ENCODE results near the gene TLR3.

TLR3 gene

GRCh38 chr4:186105647-186106321 lies 36.8 kb downstream of the TLR3 start:
- DNase-seq (ENCODE audit: low read depth), result no peak

GRCh38 chr4:186107947-186108346 lies 39.0 kb downstream of the TLR3 start:
- no peak for DNase-seq (ENCODE audit: low read depth)

- no peak for DNase-seq (ENCODE audit: low read depth)
These were observed 39.4 kb downstream of the TLR3 start for GRCh38 chr4:186108391-186108790.

GRCh38 chr4:186109245-186109644 lies 40.3 kb downstream of the TLR3 start:
- no peak for DNase-seq (ENCODE audit: low read depth)

GRCh38 chr4:186116697-186117096 lies 47.7 kb downstream of the TLR3 start:
- DNase-seq (ENCODE audit: low read depth), result no peak

- DNase-seq (ENCODE audit: low read depth), result no peak
These were observed 49.6 kb downstream of the TLR3 start for GRCh38 chr4:186118582-186118981.

GRCh38 chr4:186121057-186121456 lies 52.1 kb downstream of the TLR3 start:
- no peak for DNase-seq (ENCODE audit: low read depth)

- no peak for DNase-seq (ENCODE audit: low read depth)
These were observed 59.9 kb downstream of the TLR3 start for GRCh38 chr4:186128842-186129241.

- no peak for DNase-seq (ENCODE audit: low read depth)
These were observed 63.0 kb downstream of the TLR3 start for GRCh38 chr4:186131935-186132334.

- DNase-seq (ENCODE audit: low read depth), result no peak
These were observed 63.8 kb downstream of the TLR3 start for GRCh38 chr4:186132577-186133242.

GRCh38 chr4:186134257-186134656 lies 65.3 kb downstream of the TLR3 start:
- DNase-seq (ENCODE audit: low read depth), result no peak

- DNase-seq (ENCODE audit: low read depth), result no peak
These were observed 65.9 kb downstream of the TLR3 start for GRCh38 chr4:186134861-186135260.

- no peak for DNase-seq (ENCODE audit: low read depth)
These were observed 68.3 kb downstream of the TLR3 start for GRCh38 chr4:186137196-186137794.

Data from activated T-cell treated with anti-CD3 and anti-CD28 coated beads for 1 hour (primary cell).